GM13976 (cell line): Measurements from ENCODE around the gene SKOR1.

ENCODE experiments used
- DNase-seq: peaks from one replicate; pipeline ENCODE4 v3.0.0; 2012; ENCODE audit warnings: low spot score
- in situ Hi-C: fragments of 300-500 bp; cut with MboI; formaldehyde crosslinking; loops from one replicate; pipeline ENCODE4 v1.12.0; 2022; ENCODE audit warnings: low sequenced_read_pairs, mixed read lengths, inconsistent platforms; ENCODE audit not compliant: unreplicated experiment
- TF ChIP-seq, protein P1 (sequence below): IDR thresholded peaks from 2 replicates; pipeline ENCODE4 v1.5.1; 2012; ENCODE audit warnings: borderline replicate concordance, mild to moderate bottlenecking; ENCODE audit not compliant: insufficient read depth; ENCODE audit errors: extremely low read depth, missing control alignments, control extremely low read depth

Gene SKOR1

GRCh38 chr15:67792250-67792942 lies 32.9 kb upstream of the SKOR1 start:
- in situ Hi-C loops, result no loop called here
- TF ChIP-seq, protein P1, sequence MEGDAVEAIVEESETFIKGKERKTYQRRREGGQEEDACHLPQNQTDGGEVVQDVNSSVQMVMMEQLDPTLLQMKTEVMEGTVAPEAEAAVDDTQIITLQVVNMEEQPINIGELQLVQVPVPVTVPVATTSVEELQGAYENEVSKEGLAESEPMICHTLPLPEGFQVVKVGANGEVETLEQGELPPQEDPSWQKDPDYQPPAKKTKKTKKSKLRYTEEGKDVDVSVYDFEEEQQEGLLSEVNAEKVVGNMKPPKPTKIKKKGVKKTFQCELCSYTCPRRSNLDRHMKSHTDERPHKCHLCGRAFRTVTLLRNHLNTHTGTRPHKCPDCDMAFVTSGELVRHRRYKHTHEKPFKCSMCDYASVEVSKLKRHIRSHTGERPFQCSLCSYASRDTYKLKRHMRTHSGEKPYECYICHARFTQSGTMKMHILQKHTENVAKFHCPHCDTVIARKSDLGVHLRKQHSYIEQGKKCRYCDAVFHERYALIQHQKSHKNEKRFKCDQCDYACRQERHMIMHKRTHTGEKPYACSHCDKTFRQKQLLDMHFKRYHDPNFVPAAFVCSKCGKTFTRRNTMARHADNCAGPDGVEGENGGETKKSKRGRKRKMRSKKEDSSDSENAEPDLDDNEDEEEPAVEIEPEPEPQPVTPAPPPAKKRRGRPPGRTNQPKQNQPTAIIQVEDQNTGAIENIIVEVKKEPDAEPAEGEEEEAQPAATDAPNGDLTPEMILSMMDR, result no peak
- no peak for DNase-seq

- DNase-seq, result no peak
- TF ChIP-seq, protein P1, result no peak
- in situ Hi-C loops, result no loop called here
Observed at GRCh38 chr15:67794832-67795574, 30.3 kb upstream of the SKOR1 start.

GRCh38 chr15:67796196-67797127 lies 28.8 kb upstream of the SKOR1 start:
- no peak for DNase-seq
- TF ChIP-seq, protein P1, result no peak
- in situ Hi-C loops, result no loop called here

DNA sequence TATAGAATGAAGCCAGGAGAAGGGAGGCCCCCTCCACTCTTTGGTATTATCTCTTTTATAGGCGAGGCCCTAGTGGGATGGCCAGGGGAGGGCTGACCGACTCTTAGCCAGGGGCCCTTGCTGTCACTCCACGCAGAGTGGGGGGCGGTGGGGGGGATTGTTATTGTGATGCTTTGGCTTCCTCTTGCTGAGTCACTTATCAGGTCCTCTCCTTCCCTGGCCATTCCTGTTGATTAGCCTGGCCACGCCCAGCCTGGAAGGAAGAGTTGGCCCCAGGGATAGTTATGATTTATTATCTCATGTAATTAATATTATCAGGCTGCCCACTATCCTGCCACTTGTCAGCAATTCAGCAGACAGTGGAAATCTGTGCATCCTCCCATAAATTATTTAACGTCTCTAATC lies 25.5 kb upstream of the SKOR1 start:
- TF ChIP-seq, protein P1, result no peak
- in situ Hi-C loops, result no loop called here
- no peak for DNase-seq

DNA sequence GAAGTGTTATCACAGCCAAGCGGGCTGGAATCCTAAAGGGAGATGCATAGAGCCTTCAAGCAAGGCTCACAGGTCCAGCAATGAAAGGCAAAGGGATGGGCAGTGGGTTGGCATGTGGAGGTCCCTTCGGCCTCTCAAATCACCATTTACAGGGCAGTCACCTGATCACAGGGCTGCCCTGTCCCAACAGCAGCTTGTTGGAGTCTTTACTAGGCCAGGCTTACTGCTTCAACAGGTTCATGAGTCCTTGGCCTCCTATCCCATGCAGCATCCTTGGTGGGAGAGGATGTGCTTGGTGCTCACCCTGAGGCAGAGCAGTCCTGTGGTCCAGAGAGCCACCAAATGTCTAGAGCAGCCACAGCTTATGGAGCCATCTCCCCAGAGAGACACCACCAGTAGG lies 24.2 kb upstream of the SKOR1 start:
- in situ Hi-C loops, result no loop called here
- DNase-seq, result no peak
- TF ChIP-seq, protein P1, result no peak

DNA sequence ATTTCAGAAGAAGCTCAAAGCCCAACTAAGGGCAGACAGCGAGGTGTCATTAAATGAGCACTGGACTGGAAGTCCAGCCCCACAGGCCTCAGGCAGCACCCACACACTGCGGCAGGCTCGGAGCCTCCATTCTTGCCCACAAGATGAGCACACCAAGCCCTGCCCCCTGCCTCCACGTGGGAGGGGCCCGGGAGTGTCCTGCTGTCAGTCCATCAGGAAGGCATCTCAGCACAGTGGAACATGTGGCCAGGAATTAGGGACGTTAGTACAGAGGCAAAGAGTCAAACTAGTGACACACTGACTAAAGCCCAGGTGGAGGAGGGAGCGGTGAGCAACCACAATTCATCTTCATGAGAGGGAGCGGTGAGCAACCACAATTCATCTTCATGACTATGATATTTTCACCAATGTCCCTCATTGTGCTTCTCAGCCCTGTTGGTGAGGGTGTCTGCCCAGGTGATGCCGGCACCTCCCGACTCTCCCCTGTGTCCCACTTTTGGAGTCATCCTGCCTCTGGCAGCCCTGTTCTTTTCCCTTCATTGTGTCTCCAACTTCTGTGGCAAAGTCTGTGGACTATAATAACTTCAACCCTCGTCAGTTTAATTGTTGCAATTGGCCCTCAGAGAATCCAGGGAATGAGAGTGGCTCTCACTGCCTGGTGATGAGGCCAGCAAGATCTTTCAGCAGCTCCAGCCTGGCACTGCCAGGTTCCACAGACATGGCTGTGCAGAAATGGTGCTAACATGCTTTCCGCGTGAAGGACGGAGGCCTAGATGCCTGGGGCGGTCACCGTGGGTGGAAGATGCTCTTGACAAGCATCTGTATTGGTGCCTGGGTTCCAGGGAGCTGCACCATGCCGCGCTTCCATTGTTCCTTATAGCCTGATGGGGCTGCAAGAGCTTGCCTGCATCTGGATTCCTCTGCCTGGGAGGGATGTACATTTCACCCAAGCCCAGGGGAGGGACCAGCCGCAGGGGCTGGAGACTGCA lies 23.1 kb upstream of the SKOR1 start:
- in situ Hi-C loops, result no loop called here
- DNase-seq, result no peak
- TF ChIP-seq, protein P1, result no peak
